Nephron (organoid): Measurements from ENCODE around the gene ARSG.
"Not testable (repeated sequence)": the region's sequence is repeated elsewhere in the genome, so short reads cannot be mapped to it uniquely, and the experiment has no call there.

Experiments used
- H3K27ac Mint-ChIP-seq, 3 experiments: 2 replicates each; pipeline ENCODE4 v1.8.0; 2020; ENCODE audit warnings: mixed read lengths in 3 of 3, mild to moderate bottlenecking in 2 of 3, moderate library complexity in 1 of 3
- H3K27me3 Mint-ChIP-seq: 2 replicates; pipeline ENCODE4 v1.8.0; 2021; ENCODE audit warnings: low read depth, mild to moderate bottlenecking, moderate library complexity, mixed read lengths
- H3K36me3 Mint-ChIP-seq: 2 replicates; pipeline ENCODE4 v1.8.0; 2020; ENCODE audit warnings: low read depth, mixed read lengths
- H3K4me1 Mint-ChIP-seq: 2 replicates; pipeline ENCODE4 v1.8.0; 2020; ENCODE audit warnings: mixed read lengths
- H3K4me3 Mint-ChIP-seq, 3 experiments: 2 replicates each; pipeline ENCODE4 v1.8.0; 2020; ENCODE audit warnings: mild to moderate bottlenecking in 3 of 3, mixed read lengths in 3 of 3, moderate library complexity in 2 of 3
- H3K9me3 Mint-ChIP-seq: 2 replicates; pipeline ENCODE4 v1.8.0; 2020; ENCODE audit warnings: mixed read lengths
- TF ChIP-seq, protein P1 (sequence below), 3 experiments: fragments of 200-600 bp; sonication (generic); IDR thresholded peaks; one replicate each; pipeline ENCODE4 v1.5.0; 2021; ENCODE audit warnings: antibody characterized with exemption in 3 of 3; ENCODE audit not compliant: unreplicated experiment in 3 of 3

The ARSG gene

GRCh38 chr17:68401288-68401687, 110.0 kb downstream of the ARSG start:
- peaks cover 8% of the 10 kb centered on the region for H3K27me3 Mint-ChIP-seq
- peaks cover 20% of the 10 kb centered on the region for H3K9me3 Mint-ChIP-seq
- no peak overlapping the region for H3K27ac Mint-ChIP-seq
- H3K36me3 Mint-ChIP-seq: peaks cover 7% of the 10 kb centered on the region
- H3K4me1 Mint-ChIP-seq: peaks cover 17% of the 10 kb centered on the region
- TF ChIP-seq, protein P1, sequence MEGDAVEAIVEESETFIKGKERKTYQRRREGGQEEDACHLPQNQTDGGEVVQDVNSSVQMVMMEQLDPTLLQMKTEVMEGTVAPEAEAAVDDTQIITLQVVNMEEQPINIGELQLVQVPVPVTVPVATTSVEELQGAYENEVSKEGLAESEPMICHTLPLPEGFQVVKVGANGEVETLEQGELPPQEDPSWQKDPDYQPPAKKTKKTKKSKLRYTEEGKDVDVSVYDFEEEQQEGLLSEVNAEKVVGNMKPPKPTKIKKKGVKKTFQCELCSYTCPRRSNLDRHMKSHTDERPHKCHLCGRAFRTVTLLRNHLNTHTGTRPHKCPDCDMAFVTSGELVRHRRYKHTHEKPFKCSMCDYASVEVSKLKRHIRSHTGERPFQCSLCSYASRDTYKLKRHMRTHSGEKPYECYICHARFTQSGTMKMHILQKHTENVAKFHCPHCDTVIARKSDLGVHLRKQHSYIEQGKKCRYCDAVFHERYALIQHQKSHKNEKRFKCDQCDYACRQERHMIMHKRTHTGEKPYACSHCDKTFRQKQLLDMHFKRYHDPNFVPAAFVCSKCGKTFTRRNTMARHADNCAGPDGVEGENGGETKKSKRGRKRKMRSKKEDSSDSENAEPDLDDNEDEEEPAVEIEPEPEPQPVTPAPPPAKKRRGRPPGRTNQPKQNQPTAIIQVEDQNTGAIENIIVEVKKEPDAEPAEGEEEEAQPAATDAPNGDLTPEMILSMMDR (IDR thresholded peaks at IDR 0.05; ENCODE audit: unreplicated experiment in 3 of 3): no peak
- H3K4me3 Mint-ChIP-seq: no peak overlapping the region

GRCh38 chr17:68403122-68403521, 111.8 kb downstream of the ARSG start:
- Mint-ChIP-seq H3K27me3 (peaks cover 8% of the 10 kb centered on the region), H3K36me3 (peaks cover 7% of the 10 kb centered on the region), H3K4me1 (peaks cover 17% of the 10 kb centered on the region), H3K9me3 (peaks cover 35% of the 10 kb centered on the region), H3K27ac (no peak overlapping the region), H3K4me3 (no peak overlapping the region)
- TF ChIP-seq, protein P1 (IDR thresholded peaks at IDR 0.05; ENCODE audit: unreplicated experiment in 3 of 3): no peak

GRCh38 chr17:68403837-68404236, 112.5 kb downstream of the ARSG start:
- not testable (repeated sequence) for H3K27ac Mint-ChIP-seq, H3K4me3 Mint-ChIP-seq, H3K27me3 Mint-ChIP-seq, H3K36me3 Mint-ChIP-seq
- peaks cover 35% of the 10 kb centered on the region for H3K9me3 Mint-ChIP-seq
- peaks cover 15% of the 10 kb centered on the region for H3K4me1 Mint-ChIP-seq

DNA sequence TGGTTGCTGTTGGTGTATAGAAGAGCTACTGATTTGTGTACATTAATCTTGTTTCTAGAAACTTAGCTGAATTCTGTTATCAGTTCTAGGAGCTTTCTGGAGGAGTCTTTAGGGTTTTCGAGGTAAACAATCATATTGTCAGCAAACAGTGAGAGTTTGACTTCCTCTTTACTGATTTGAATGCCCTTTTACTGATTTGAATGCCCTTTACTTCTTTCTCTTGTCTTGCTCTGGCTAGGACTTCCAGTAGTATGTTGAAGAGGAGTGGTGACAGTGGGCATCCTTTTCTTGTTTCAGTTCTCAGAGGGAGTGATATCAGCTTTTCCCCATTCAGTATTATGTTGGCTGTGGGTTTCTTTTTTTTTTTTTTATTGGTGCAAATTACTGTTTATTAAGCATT, 116.4 kb downstream of the ARSG start:
- not testable (repeated sequence) for H3K27ac Mint-ChIP-seq, H3K27me3 Mint-ChIP-seq, H3K4me1 Mint-ChIP-seq, H3K4me3 Mint-ChIP-seq, H3K36me3 Mint-ChIP-seq
- peaks cover 35% of the 10 kb centered on the region for H3K9me3 Mint-ChIP-seq

DNA sequence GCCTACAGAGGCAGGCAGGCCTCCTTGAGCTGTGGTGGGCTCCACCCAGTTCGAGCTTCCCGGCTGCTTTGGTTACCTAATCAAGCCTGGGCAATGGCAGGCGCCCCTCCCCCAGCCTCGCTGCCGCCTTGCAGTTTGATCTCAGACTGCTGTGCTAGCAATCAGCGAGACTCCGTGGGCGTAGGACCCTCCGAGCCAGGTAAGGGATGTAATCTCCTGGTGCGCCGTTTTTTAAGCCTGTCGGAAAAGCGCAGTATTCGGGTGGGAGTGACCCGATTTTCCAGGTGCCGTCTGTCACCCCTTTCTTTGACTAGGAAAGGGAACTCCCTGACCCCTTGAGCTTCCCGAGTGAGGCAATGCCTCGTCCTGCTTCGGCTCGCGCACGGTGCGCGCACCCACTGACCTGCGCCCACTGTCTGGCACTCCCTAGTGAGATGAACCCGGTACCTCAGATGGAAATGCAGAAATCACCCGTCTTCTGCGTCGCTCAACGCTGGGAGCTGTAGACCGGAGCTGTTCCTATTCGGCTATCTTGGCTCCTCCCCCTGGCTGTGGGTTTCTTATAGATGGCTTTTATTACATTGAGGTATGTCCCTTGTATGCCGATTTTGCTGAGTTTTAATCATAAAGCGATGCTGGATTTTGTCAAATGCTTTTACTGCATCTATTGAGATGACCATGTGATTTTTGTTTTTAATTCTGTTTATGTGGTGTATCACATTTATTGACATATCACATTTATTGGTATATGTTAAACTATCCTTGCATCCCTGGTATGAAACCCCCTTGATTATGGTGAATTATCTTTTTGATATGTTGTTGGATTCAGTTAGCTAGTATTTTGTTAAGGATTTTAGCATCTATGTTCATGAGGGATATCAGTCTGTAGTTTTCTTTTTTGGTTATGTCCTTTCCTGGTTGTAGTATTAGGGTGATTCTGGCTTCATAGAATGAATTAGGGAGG, 122.6 kb downstream of the ARSG start:
- peaks cover 24% of the 10 kb centered on the region for H3K36me3 Mint-ChIP-seq
- peaks cover 13% of the 10 kb centered on the region for H3K27me3 Mint-ChIP-seq

DNA sequence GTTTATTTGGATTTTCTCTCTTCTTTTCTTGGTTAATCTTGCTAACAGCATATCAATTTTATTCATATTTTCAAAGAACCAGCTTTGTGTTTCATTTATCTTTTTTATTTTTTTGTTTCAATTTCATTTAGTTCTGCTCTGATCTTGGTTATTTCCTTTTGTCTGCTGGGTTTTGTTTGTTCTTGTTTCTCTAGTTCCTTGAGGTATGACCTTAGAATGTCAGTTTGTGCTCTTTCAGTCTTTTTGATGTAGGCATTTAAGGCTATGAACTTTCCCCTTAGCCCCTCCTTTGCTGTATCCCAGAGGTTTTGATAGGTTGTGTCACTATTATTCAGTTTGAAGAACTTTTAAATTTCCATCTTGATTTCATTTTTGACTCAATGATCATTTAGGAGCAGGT, 123.6 kb downstream of the ARSG start:
- H3K4me1 Mint-ChIP-seq, H3K27ac Mint-ChIP-seq: not testable (repeated sequence)
- Mint-ChIP-seq H3K9me3 (peaks cover 36% of the 10 kb centered on the region), H3K36me3 (peaks cover 29% of the 10 kb centered on the region), H3K27me3 (peaks cover 13% of the 10 kb centered on the region), H3K4me3 (peak overlapping the region in 2 of 3 experiments; percentile 87 to 90)

More for the DNA sequence above, 122.6 kb downstream of the ARSG start:
- Mint-ChIP-seq H3K9me3 (peaks cover 36% of the 10 kb centered on the region), H3K4me3 (peak overlapping the region; percentile 83 to 90 (median 87))
- H3K27ac Mint-ChIP-seq, H3K4me1 Mint-ChIP-seq: not testable (repeated sequence)

DNA sequence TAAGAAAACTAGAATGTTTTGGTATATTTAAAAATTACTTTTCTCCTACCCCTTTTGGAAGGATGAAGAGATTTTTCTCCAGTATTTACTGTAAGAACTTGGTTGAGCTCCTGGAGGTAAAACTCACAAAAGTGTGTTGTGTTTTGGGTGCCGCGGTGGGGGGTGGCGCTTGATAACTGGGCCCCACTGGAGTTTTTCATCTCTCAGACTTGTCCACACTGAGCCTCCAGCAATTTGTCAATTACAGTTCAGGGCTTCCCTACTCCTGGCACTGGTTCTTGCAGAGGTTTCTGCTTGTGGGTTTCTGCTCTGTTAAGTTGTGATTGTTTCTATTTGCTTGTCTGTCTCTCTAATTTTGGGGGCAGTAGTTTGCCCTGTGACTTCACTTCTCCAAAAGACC, 126.0 kb downstream of the ARSG start:
- no peaks in the 10 kb centered on the region for H3K4me1 Mint-ChIP-seq
- TF ChIP-seq, protein P1 (IDR thresholded peaks at IDR 0.05; ENCODE audit: unreplicated experiment in 3 of 3): no peak
- peaks cover 44% of the 10 kb centered on the region for H3K36me3 Mint-ChIP-seq
- no peak overlapping the region for H3K27ac Mint-ChIP-seq
- H3K27me3 Mint-ChIP-seq: peaks cover 13% of the 10 kb centered on the region
- peaks cover 41% of the 10 kb centered on the region for H3K9me3 Mint-ChIP-seq
- no peak overlapping the region for H3K4me3 Mint-ChIP-seq

- Mint-ChIP-seq H3K4me1 (no peaks in the 10 kb centered on the region), H3K27me3 (peaks cover 12% of the 10 kb centered on the region), H3K4me3 (no peak overlapping the region), H3K9me3 (peaks cover 40% of the 10 kb centered on the region), H3K36me3 (peaks cover 44% of the 10 kb centered on the region), H3K27ac (no peak overlapping the region)
- TF ChIP-seq, protein P1 (IDR thresholded peaks at IDR 0.05; ENCODE audit: unreplicated experiment in 3 of 3): no peak
Observed at GRCh38 chr17:68418876-68419275, 127.6 kb downstream of the ARSG start.
